ENCODE measurements around the gene ATP5F1E.

Gene ATP5F1E

GRCh38 chr20:59031564-59032022, 542 bp downstream of the ATP5F1E start:
- no peak for TF ChIP-seq CTCF (IDR thresholded peaks at IDR 0.05; ENCODE audit: low read depth, low read length, missing control alignments)
- in situ Hi-C loops (cut with HindIII; ENCODE audit: low sequenced_read_pairs) = no loop called here
- no peak for DNase-seq (ENCODE audit: low read depth)
- H3K4me3 ChIP-seq (ENCODE audit: low read depth, low read length) = peak overlapping the region; percentile 80

- DNase-seq (ENCODE audit: low read depth) = no peak
- no peak for TF ChIP-seq CTCF (IDR thresholded peaks at IDR 0.05; ENCODE audit: low read depth, low read length, missing control alignments)
- in situ Hi-C loops (cut with HindIII; ENCODE audit: low sequenced_read_pairs) = no loop called here
- peak overlapping the region; percentile 80 for H3K4me3 ChIP-seq (ENCODE audit: low read depth, low read length)
Measured at GRCh38 chr20:59030911-59031563, 1.1 kb downstream of the ATP5F1E start.

- DNase-seq (ENCODE audit: low read depth) = no peak
- in situ Hi-C loops (cut with HindIII; ENCODE audit: low sequenced_read_pairs) = no loop called here
- H3K4me3 ChIP-seq (ENCODE audit: low read depth, low read length) = peak overlapping the region; percentile 31
- TF ChIP-seq CTCF (IDR thresholded peaks at IDR 0.05; ENCODE audit: low read depth, low read length, missing control alignments) = no peak
Measured at GRCh38 chr20:59028812-59029211, 3.3 kb downstream of the ATP5F1E start.

- DNase-seq (ENCODE audit: low read depth) = peak; percentile 80
- H3K4me3 ChIP-seq (ENCODE audit: low read depth, low read length) = peak overlapping the region; percentile 12
- in situ Hi-C loops (cut with HindIII; ENCODE audit: low sequenced_read_pairs) = no loop called here
- no peak for TF ChIP-seq CTCF (IDR thresholded peaks at IDR 0.05; ENCODE audit: low read depth, low read length, missing control alignments)
Measured at GRCh38 chr20:59027741-59028320, 4.3 kb downstream of the ATP5F1E start.

GRCh38 chr20:59026904-59027740, 5.0 kb downstream of the ATP5F1E start:
- in situ Hi-C loops (cut with HindIII; ENCODE audit: low sequenced_read_pairs) = no loop called here
- DNase-seq (ENCODE audit: low read depth) = no peak
- no peak for TF ChIP-seq CTCF (IDR thresholded peaks at IDR 0.05; ENCODE audit: low read depth, low read length, missing control alignments)
- H3K4me3 ChIP-seq (ENCODE audit: low read depth, low read length) = peak overlapping the region; percentile 12

GRCh38 chr20:59025511-59025910, 6.6 kb downstream of the ATP5F1E start:
- TF ChIP-seq CTCF (IDR thresholded peaks at IDR 0.05; ENCODE audit: low read depth, low read length, missing control alignments) = no peak
- H3K4me3 ChIP-seq (ENCODE audit: low read depth, low read length) = no peak overlapping the region
- DNase-seq (ENCODE audit: low read depth) = no peak
- in situ Hi-C loops (cut with HindIII; ENCODE audit: low sequenced_read_pairs) = no loop called here
